HepG2 (cell line): Measurements from ENCODE around the gene LMNA. TPM values are rescaled to one million over a fixed set of nuclear protein-coding genes. Genes with fewer than 3 reads are reported as not detected.
A peak's percentile ranks its signal among the peaks of the same experiment; 100 is the strongest.

ENCODE experiments used
- ARNT ChIP-seq: fragments of 450-650 bp; IDR thresholded peaks from 2 replicates; pipeline ENCODE4 v1.6.1; 2017
- ASH2L ChIP-seq: fragments of 300-600, 200-600 bp; sonication (generic); IDR thresholded peaks from 2 replicates; pipeline ENCODE4 v1.7.0; 2017; ENCODE audit warnings: low read depth, mild to moderate bottlenecking, moderate library complexity, mixed read lengths, low read length; ENCODE audit not compliant: insufficient read length
- CREB3 ChIP-seq: sonication (generic); formaldehyde crosslinking; IDR thresholded peaks from 2 replicates; pipeline ENCODE4 v1.5.0; 2020; ENCODE audit warnings: missing genetic modification reagents
- HMGA1 ChIP-seq: sonication (generic); formaldehyde crosslinking; conservative IDR thresholded peaks from 2 replicates; pipeline ENCODE4 v1.4.0; 2020; ENCODE audit warnings: missing genetic modification reagents
- KAT7 ChIP-seq: IDR thresholded peaks from 2 replicates; pipeline ENCODE4 v1.6.1; 2018; ENCODE audit warnings: borderline replicate concordance, missing compliant biosample characterization
- NFIC ChIP-seq: IDR thresholded peaks from 2 replicates; pipeline ENCODE4 v1.6.1; 2012; ENCODE audit warnings: mild to moderate bottlenecking, low read length, inconsistent platforms
- NR2F2 ChIP-seq: IDR thresholded peaks from 2 replicates; pipeline ENCODE4 v1.6.1; 2012; ENCODE audit warnings: low read depth, inconsistent platforms, borderline replicate concordance
- PRPF4 ChIP-seq: fragments of 200-400 bp; formaldehyde crosslinking; IDR thresholded peaks from 2 replicates; pipeline ENCODE4 v1.6.1; 2016; ENCODE audit warnings: low read length, low read depth; ENCODE audit not compliant: poor library complexity, severe bottlenecking
- SMAD1 ChIP-seq: sonication (generic); formaldehyde crosslinking; IDR thresholded peaks from 2 replicates; pipeline ENCODE4 v1.4.0; 2020; ENCODE audit warnings: missing genetic modification reagents, low read depth, mild to moderate bottlenecking, borderline replicate concordance
- YEATS2 ChIP-seq: sonication (generic); formaldehyde crosslinking; IDR thresholded peaks from 2 replicates; pipeline ENCODE4 v1.4.0; 2020; ENCODE audit warnings: missing genetic modification reagents, borderline replicate concordance
- ZEB1 ChIP-seq: IDR thresholded peaks from 2 replicates; pipeline ENCODE4 v1.6.1; 2012; ENCODE audit warnings: mild to moderate bottlenecking, low read depth, inconsistent platforms; ENCODE audit not compliant: insufficient replicate concordance
- ZFY ChIP-seq: sonication (generic); formaldehyde crosslinking; IDR thresholded peaks from 2 replicates; pipeline ENCODE4 v1.4.0; 2020; ENCODE audit warnings: missing genetic modification reagents
- ZNF138 ChIP-seq: sonication (generic); formaldehyde crosslinking; IDR thresholded peaks from 2 replicates; pipeline ENCODE4 v1.5.0; 2020; ENCODE audit warnings: mild to moderate bottlenecking, low read depth, missing genetic modification reagents
- ZNF350 ChIP-seq: sonication (generic); formaldehyde crosslinking; IDR thresholded peaks from 2 replicates; pipeline ENCODE4 v1.4.0; 2020; ENCODE audit warnings: mild to moderate bottlenecking, low read depth, missing genetic modification reagents, borderline replicate concordance
- ZNF567 ChIP-seq: sonication (generic); formaldehyde crosslinking; IDR thresholded peaks from 2 replicates; pipeline ENCODE4 v1.8.1; 2023; ENCODE audit warnings: mild to moderate bottlenecking, missing genetic modification reagents, borderline replicate concordance
- ZNF597 ChIP-seq: sonication (generic); formaldehyde crosslinking; IDR thresholded peaks from 2 replicates; pipeline ENCODE4 v1.5.0; 2020; ENCODE audit warnings: missing genetic modification reagents
- ZNF687 ChIP-seq: sonication (generic); formaldehyde crosslinking; IDR thresholded peaks from 2 replicates; pipeline ENCODE4 v1.5.1; 2020; ENCODE audit warnings: mild to moderate bottlenecking, missing genetic modification reagents, moderate library complexity
- ZNF788 ChIP-seq: sonication (generic); formaldehyde crosslinking; IDR thresholded peaks from 2 replicates; pipeline ENCODE4 v1.5.0; 2020; ENCODE audit warnings: mild to moderate bottlenecking, missing genetic modification reagents, borderline replicate concordance
- ZNF883 ChIP-seq: sonication (generic); formaldehyde crosslinking; IDR thresholded peaks from 2 replicates; pipeline ENCODE4 v1.5.1; 2020; ENCODE audit warnings: mild to moderate bottlenecking, missing genetic modification reagents; ENCODE audit errors: not compliant biosample characterization
- polyA plus RNA-seq, 8 experiments: library from polyadenylated mRNA; depleted of rRNA in 3 of 8; stranded (reverse) in 7 of 8; unstranded in 1 of 8; fragments of >200 nt; fragmentation: Illumina TruSeq in 4 of 8; extraction: Trizol in 4 of 8; gene quantifications; 2 replicates each; pipeline versions ENCODE4 v1.2.1 to v1.2.3, GENCODE V29; 2011 to 2016; ENCODE audit warnings: low read depth in 4 of 8, missing spikeins in 1 of 8, mixed read lengths in 1 of 8; ENCODE audit not compliant: insufficient read depth in 1 of 8
- total RNA-seq, 5 experiments: library from RNA; depleted of rRNA; stranded (reverse); fragments of >200 nt; fragmentation: Illumina TruSeq; extraction: Trizol; gene quantifications; 2 replicates each; pipeline ENCODE4 v1.2.3, GENCODE V29; 2016; ENCODE audit warnings: low read depth in 1 of 5
- TF ChIP-seq, protein P1 (sequence below): sonication (generic); formaldehyde crosslinking; IDR thresholded peaks from 2 replicates; pipeline ENCODE4 v1.4.0; 2020; ENCODE audit warnings: missing genetic modification reagents, borderline replicate concordance

LMNA gene
- total and polyA plus RNA-seq, 2 of the 13 experiments (the other 11 are each of a cell fraction or from before 2014, with no cell fraction given), result 107 to 225 TPM

DNA sequence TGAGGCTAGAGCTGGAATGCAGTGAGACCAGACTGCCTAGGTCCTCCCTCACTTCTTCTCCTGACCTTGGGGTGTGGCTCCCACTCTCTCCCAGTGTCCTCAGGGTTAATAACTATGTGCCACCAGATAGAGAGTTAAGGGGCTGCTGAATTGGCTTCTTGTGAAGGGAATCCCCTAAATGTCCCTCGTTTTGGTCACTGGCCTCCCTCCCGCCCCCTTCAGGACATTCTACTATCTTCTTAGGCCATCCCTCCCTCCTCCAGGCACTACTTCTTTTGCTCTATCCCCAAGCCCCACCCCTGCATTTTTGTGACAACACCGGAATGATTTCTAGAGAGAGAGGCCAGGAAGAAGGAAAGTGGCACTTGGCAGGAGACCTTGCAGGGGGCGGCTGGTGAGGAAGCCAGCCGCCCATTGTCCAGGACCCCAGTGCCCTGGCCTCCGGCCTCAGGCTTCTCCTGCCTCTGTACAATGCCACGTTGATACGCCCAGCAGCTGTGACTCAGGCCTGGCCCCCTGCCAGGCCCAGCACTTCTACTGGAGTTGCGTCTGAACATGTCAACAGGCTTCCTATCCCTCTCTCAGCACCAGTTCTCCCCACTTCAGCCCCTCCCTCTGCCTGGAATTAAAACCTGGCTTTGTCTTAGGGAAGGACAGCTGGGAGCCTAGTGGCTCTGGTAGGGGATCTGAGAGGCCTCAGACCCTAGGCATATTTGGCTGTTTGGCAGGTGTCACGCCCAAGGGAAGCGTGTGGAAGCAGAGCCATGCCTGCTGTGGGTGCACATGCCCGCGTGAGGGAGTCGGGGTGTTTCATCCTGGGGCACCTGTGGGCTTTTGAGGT lies 9.1 kb downstream of the LMNA start (continued):
- TF ChIP-seq ZNF597 (CRISPR knock-in tag) (no peak), YEATS2 (peak; percentile 35; the same call in 1 of the 2 replicates), NFIC (peak; percentile 72; the same call in 1 of the 2 replicates), ZNF788 (CRISPR knock-in tag) (peak; percentile 30; the same call in 1 of the 2 replicates), CREB3 (CRISPR knock-in tag) (no peak), SMAD1 (CRISPR knock-in tag) (no peak), HMGA1 (CRISPR knock-in tag) (no peak), ARNT (no peak), ASH2L (no peak), NR2F2 (no peak), ZFY (peak; percentile 75), KAT7 (CRISPR knock-in tag) (no peak), ZNF687 (CRISPR knock-in tag) (peak; percentile 95), PRPF4 (no peak), ZNF883 (CRISPR knock-in tag) (peak; percentile 36), ZNF567 (CRISPR knock-in tag) (no peak), ZEB1 (no peak), ZNF138 (CRISPR knock-in tag) (no peak), ZNF350 (CRISPR knock-in tag) (0 out of 2 replicates have a peak, but pooled peaks have one; percentile 49)
- TF ChIP-seq, protein P1, sequence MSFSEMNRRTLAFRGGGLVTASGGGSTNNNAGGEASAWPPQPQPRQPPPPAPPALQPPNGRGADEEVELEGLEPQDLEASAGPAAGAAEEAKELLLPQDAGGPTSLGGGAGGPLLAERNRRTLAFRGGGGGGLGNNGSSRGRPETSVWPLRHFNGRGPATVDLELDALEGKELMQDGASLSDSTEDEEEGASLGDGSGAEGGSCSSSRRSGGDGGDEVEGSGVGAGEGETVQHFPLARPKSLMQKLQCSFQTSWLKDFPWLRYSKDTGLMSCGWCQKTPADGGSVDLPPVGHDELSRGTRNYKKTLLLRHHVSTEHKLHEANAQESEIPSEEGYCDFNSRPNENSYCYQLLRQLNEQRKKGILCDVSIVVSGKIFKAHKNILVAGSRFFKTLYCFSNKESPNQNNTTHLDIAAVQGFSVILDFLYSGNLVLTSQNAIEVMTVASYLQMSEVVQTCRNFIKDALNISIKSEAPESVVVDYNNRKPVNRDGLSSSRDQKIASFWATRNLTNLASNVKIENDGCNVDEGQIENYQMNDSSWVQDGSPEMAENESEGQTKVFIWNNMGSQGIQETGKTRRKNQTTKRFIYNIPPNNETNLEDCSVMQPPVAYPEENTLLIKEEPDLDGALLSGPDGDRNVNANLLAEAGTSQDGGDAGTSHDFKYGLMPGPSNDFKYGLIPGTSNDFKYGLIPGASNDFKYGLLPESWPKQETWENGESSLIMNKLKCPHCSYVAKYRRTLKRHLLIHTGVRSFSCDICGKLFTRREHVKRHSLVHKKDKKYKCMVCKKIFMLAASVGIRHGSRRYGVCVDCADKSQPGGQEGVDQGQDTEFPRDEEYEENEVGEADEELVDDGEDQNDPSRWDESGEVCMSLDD (CRISPR knock-in tag), result no peak
